GM20431 (cell line): Measurements from ENCODE around the gene CRX.
"Not testable (repeated sequence)": the region's sequence is repeated elsewhere in the genome, so short reads cannot be mapped to it uniquely, and the experiment has no call there.

Source experiments
- in situ Hi-C: fragments of 300-500 bp; cut with MseI, MboI; formaldehyde crosslinking; loops from one replicate; pipeline ENCODE4 v1.15.0; 2020; ENCODE audit warnings: low sequenced_read_pairs; ENCODE audit not compliant: unreplicated experiment

The CRX gene

GRCh38 chr19:47854459-47854858 lies 32.7 kb downstream of the CRX start:
- in situ Hi-C loops: no loop called here

- in situ Hi-C loops: not testable (repeated sequence)
Measured at GRCh38 chr19:47858231-47858630, 36.5 kb downstream of the CRX start.

GRCh38 chr19:47858646-47859285 lies 37.0 kb downstream of the CRX start, which contains the start of gene TPRX2:
Gene TPRX2, plus strand, starts transcription at chr19:47859235. Its CDS starts 12 bp downstream, at chr19:47859247.
- in situ Hi-C loops: not testable (repeated sequence)

- in situ Hi-C loops: not testable (repeated sequence)
Measured at GRCh38 chr19:47859838-47860237, 38.1 kb downstream of the CRX start.

GRCh38 chr19:47860602-47861297 lies 39.0 kb downstream of the CRX start:
- in situ Hi-C loops: no loop called here

- in situ Hi-C loops: no loop called here
Measured at GRCh38 chr19:47861630-47862029, 39.9 kb downstream of the CRX start.

GRCh38 chr19:47863514-47863936 lies 41.8 kb downstream of the CRX start:
- in situ Hi-C loops: no loop called here

GRCh38 chr19:47865166-47865565 lies 43.4 kb downstream of the CRX start:
- in situ Hi-C loops: no loop called here

- in situ Hi-C loops: no loop called here
Measured at GRCh38 chr19:47878906-47879305, 57.2 kb downstream of the CRX start.

GRCh38 chr19:47879385-47879784 lies 57.6 kb downstream of the CRX start:
- in situ Hi-C loops: not testable (repeated sequence)

- in situ Hi-C loops: no loop called here
Measured at GRCh38 chr19:47881757-47882156, 60.0 kb downstream of the CRX start.

- in situ Hi-C loops: no loop called here
Measured at GRCh38 chr19:47882890-47883289, 61.2 kb downstream of the CRX start.

GRCh38 chr19:47885067-47885463 lies 63.3 kb downstream of the CRX start:
- in situ Hi-C loops: no loop called here

- in situ Hi-C loops: no loop called here
Measured at GRCh38 chr19:47886010-47886559, 64.3 kb downstream of the CRX start, which contains the start of gene SULT2A1. Gene SULT2A1, minus strand, starts transcription at chr19:47886315. Its CDS starts 58 bp downstream, at chr19:47886257.

GRCh38 chr19:47890865-47891621 lies 69.3 kb downstream of the CRX start:
- in situ Hi-C loops: no loop called here

GRCh38 chr19:47891622-47891922 lies 69.8 kb downstream of the CRX start:
- in situ Hi-C loops: no loop called here

GRCh38 chr19:47891923-47892666 lies 70.4 kb downstream of the CRX start:
- in situ Hi-C loops: no loop called here
